Measurements from ENCODE around the gene WNT16.
"Not testable (repeated sequence)": the region's sequence is repeated elsewhere in the genome, so short reads cannot be mapped to it uniquely, and the experiment has no call there.

WNT16 gene

GRCh38 chr7:121328508-121329190, at the start of gene WNT16:
WNT16 (plus strand) TSS chr7:121329000; CDS start chr7:121329293, 293 bp downstream.
- no peak for DNase-seq (ENCODE audit: low read depth)

GRCh38 chr7:121279060-121279620, 49.7 kb upstream of the WNT16 start:
- no peak for DNase-seq (ENCODE audit: low read depth)

GRCh38 chr7:121279822-121280221, 49.0 kb upstream of the WNT16 start:
- DNase-seq (ENCODE audit: low read depth) = no peak

- no peak for DNase-seq (ENCODE audit: low read depth)
These were observed 48.1 kb upstream of the WNT16 start for GRCh38 chr7:121280656-121281055.

- no peak for DNase-seq (ENCODE audit: low read depth)
These were observed 46.7 kb upstream of the WNT16 start for GRCh38 chr7:121282129-121282528.

- no peak for DNase-seq (ENCODE audit: low read depth)
These were observed 43.6 kb upstream of the WNT16 start for GRCh38 chr7:121285066-121285667.

GRCh38 chr7:121286186-121286585, 42.6 kb upstream of the WNT16 start:
- no peak for DNase-seq (ENCODE audit: low read depth)

- DNase-seq (ENCODE audit: low read depth) = no peak
These were observed 41.8 kb upstream of the WNT16 start for GRCh38 chr7:121286742-121287734.

GRCh38 chr7:121288894-121289293, 39.9 kb upstream of the WNT16 start:
- no peak for DNase-seq (ENCODE audit: low read depth)

- not testable (repeated sequence) for DNase-seq (ENCODE audit: low read depth)
These were observed 38.9 kb upstream of the WNT16 start for GRCh38 chr7:121289930-121290329.

- DNase-seq (ENCODE audit: low read depth) = no peak
These were observed 34.3 kb upstream of the WNT16 start for GRCh38 chr7:121294448-121294992.

- no peak for DNase-seq (ENCODE audit: low read depth)
These were observed 31.0 kb upstream of the WNT16 start for GRCh38 chr7:121297843-121298242.

- DNase-seq (ENCODE audit: low read depth) = no peak
These were observed 30.0 kb upstream of the WNT16 start for GRCh38 chr7:121298831-121299239.

GRCh38 chr7:121300685-121301420, 27.9 kb upstream of the WNT16 start:
- no peak for DNase-seq (ENCODE audit: low read depth)

GRCh38 chr7:121301446-121302213, 27.2 kb upstream of the WNT16 start:
- no peak for DNase-seq (ENCODE audit: low read depth)

- no peak for DNase-seq (ENCODE audit: low read depth)
These were observed 26.5 kb upstream of the WNT16 start for GRCh38 chr7:121302214-121302745.

- no peak for DNase-seq (ENCODE audit: low read depth)
These were observed 25.2 kb upstream of the WNT16 start for GRCh38 chr7:121303422-121304101.

- DNase-seq (ENCODE audit: low read depth) = no peak
These were observed 24.6 kb upstream of the WNT16 start for GRCh38 chr7:121304102-121304658.

GRCh38 chr7:121305109-121305508, 23.7 kb upstream of the WNT16 start:
- DNase-seq (ENCODE audit: low read depth) = no peak

Data from activated gamma-delta T cell treated with anti-CD3 and anti-CD28 coated beads, Interleukin-2, amount 50 U/mL, for 16 hours (primary cell).